Osteocyte (in vitro differentiated cells): ENCODE results near the gene CD93. TPM values are rescaled to one million over a fixed set of nuclear protein-coding genes. Genes with fewer than 3 reads are reported as not detected.

ENCODE experiments used
- DNase-seq: peaks from one replicate; pipeline ENCODE4 v3.0.0; 2021; ENCODE audit warnings: mixed read lengths; ENCODE audit not compliant: unreplicated experiment; ENCODE audit errors: extremely low spot score
- H3K27ac Mint-ChIP-seq: one replicate; pipeline ENCODE4 v1.8.0; 2021; ENCODE audit warnings: mild to moderate bottlenecking, mixed read lengths; ENCODE audit not compliant: unreplicated experiment
- H3K27me3 Mint-ChIP-seq: one replicate; pipeline ENCODE4 v1.8.0; 2021; ENCODE audit warnings: mixed read lengths; ENCODE audit not compliant: unreplicated experiment
- H3K36me3 Mint-ChIP-seq: one replicate; pipeline ENCODE4 v1.8.0; 2021; ENCODE audit warnings: mixed read lengths; ENCODE audit not compliant: unreplicated experiment
- H3K4me1 Mint-ChIP-seq: one replicate; pipeline ENCODE4 v1.8.0; 2021; ENCODE audit warnings: mixed read lengths; ENCODE audit not compliant: unreplicated experiment
- H3K4me3 Mint-ChIP-seq: one replicate; pipeline ENCODE4 v1.8.0; 2021; ENCODE audit warnings: mild to moderate bottlenecking, moderate library complexity, mixed read lengths; ENCODE audit not compliant: unreplicated experiment
- H3K9me3 Mint-ChIP-seq: one replicate; pipeline ENCODE4 v1.8.0; 2021; ENCODE audit warnings: mixed read lengths; ENCODE audit not compliant: unreplicated experiment
- CTCF ChIP-seq: fragments of 200-600 bp; sonication (generic); IDR thresholded peaks from 2 replicates; pipeline ENCODE4 v1.5.0; 2021; ENCODE audit warnings: antibody characterized with exemption, mild to moderate bottlenecking, moderate library complexity
- total RNA-seq: library from RNA; stranded (reverse); gene quantifications from 2 replicates; pipeline ENCODE4 v1.2.1, GENCODE V29; 2021

The CD93 gene
- total RNA-seq, 1 donor from 2014 or later = 0.21 TPM

DNA sequence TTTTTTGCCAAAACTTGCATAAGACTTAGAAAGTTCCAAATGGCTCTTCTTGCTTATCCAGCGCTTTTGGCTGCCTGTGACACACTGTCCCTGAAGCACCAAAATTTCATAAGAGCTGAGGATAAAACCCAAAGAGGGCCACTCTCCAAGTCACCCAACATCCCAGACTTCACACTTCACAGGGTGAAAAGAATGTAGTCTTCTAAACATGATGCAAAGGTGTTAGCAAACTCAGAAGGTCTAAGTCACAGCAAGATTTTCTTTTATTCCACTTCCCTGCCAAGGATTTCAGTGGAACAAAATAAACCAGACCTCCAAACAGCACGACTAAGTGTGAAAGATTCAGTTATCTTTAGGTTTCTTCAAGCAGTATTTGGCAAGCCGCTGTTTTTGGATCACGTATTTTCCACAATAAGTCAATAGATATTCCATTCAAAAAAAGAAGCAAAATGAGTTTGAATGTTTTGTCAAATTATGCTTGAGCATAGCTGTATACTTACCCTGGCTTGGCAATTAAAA is 44.6 kb upstream of the CD93 start:
- Mint-ChIP-seq H3K27ac (no peak overlapping the region), H3K4me1 (peaks cover 2% of the 10 kb centered on the region)

GRCh38 chr20:23129891-23130621 is 43.9 kb upstream of the CD93 start:
- no peak for DNase-seq
- Mint-ChIP-seq H3K4me1 (peaks cover 3% of the 10 kb centered on the region), H3K27me3 (no peaks in the 10 kb centered on the region), H3K27ac (no peak overlapping the region), H3K9me3 (no peaks in the 10 kb centered on the region), H3K36me3 (no peaks in the 10 kb centered on the region), H3K4me3 (no peak overlapping the region)
- TF ChIP-seq CTCF = no peak

More for the DNA sequence above, 44.6 kb upstream of the CD93 start:
- Mint-ChIP-seq H3K36me3 (no peaks in the 10 kb centered on the region), H3K27me3 (no peaks in the 10 kb centered on the region), H3K4me3 (no peak overlapping the region), H3K9me3 (no peaks in the 10 kb centered on the region)
- TF ChIP-seq CTCF = no peak
- DNase-seq = no peak

DNA sequence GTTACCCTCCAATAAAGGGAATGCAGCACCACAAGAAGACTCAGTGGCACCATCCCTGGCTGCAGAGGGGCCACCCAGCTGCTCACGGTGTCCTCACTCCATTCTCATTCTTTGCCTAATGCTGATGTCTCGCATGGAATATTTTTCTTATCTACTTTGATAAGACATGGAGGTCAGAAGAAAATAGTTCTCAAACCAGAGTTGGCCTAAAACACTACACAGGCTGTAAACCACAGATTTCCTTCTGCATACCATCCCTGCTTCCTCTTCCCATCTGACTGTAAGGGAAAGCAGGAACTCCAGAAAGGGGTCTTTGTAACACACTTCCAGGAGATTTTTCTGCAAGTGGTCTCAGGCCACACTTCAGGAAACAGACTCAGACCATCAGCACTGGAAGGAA is 43.1 kb upstream of the CD93 start:
- H3K27me3 Mint-ChIP-seq = no peaks in the 10 kb centered on the region
- H3K9me3 Mint-ChIP-seq = no peaks in the 10 kb centered on the region
- H3K4me1 Mint-ChIP-seq = peaks cover 6% of the 10 kb centered on the region
- H3K4me3 Mint-ChIP-seq = no peak overlapping the region
- no peak for DNase-seq
- no peak overlapping the region for H3K27ac Mint-ChIP-seq
- TF ChIP-seq CTCF = no peak
- no peaks in the 10 kb centered on the region for H3K36me3 Mint-ChIP-seq

DNA sequence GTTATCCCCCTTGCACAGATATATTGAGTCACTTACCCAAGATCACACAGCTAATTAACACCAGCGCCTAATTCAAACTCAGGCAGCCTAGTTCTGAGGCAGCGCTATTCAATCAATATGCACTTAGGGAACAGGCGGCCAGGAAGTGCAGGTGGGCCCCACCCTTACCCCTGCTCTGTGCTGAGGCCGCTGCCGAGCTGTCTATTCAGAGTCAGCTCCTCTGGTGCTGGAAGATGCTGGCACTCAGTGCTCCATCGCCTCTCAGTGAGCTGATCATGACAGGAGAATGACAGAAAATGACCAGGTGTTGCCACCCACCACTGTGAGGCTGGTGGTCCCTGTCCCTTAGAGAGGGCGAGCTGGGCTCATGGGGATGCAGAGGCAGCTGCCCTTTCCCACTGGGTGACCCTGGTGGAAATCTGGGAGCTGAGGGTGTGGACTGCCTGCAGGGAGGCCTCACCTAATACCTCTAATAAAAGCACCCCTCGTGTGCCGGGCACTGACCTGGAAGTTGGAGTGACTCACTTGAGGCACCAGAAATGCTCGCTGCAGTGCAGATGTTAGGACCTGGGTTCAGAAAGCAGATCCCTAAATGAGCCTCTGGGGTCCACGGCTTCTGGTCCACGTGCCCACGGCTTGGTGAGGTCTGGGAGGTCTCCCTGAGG is 42.5 kb upstream of the CD93 start:
- TF ChIP-seq CTCF = no peak
- Mint-ChIP-seq H3K27me3 (no peaks in the 10 kb centered on the region), H3K36me3 (no peaks in the 10 kb centered on the region), H3K9me3 (no peaks in the 10 kb centered on the region), H3K4me1 (peaks cover 6% of the 10 kb centered on the region), H3K4me3 (no peak overlapping the region), H3K27ac (no peak overlapping the region)
- no peak for DNase-seq
